Lower leg skin (tissue), 4 donors: ENCODE results near the gene OTULINL. TPM values are rescaled to one million over a fixed set of nuclear protein-coding genes. Genes with fewer than 3 reads are reported as not detected.
A peak's percentile ranks its signal among the peaks of the same experiment; 100 is the strongest.

Experiments
- DNase-seq, 2 donors: peaks; one replicate each; pipeline ENCODE4 v3.0.0-alpha.2; 2019; ENCODE audit warnings: low spot score in 2 of 2
- H3K4me3 ChIP-seq: fragments of 200-600 bp; sonication (generic); 2 replicates; pipeline ENCODE4 v1.5.1; 2017; ENCODE audit warnings: mild to moderate bottlenecking, low read depth; ENCODE audit not compliant: poor library complexity, severe bottlenecking
- CTCF ChIP-seq, 3 donors: fragments of 450-650 bp; IDR thresholded peaks; one replicate each; pipeline ENCODE4 v1.5.1; 2016; ENCODE audit warnings: antibody characterized with exemption in 3 of 3, mild to moderate bottlenecking in 3 of 3, moderate library complexity in 2 of 3
- POLR2A ChIP-seq, 2 donors: fragments of 450-650 bp; IDR thresholded peaks; one replicate each; pipeline ENCODE4 v1.6.1; 2016 to 2017; ENCODE audit warnings: antibody characterized with exemption in 2 of 2, mild to moderate bottlenecking in 1 of 2, moderate library complexity in 1 of 2
- WGBS, 2 donors: methylation state at CpG; one replicate each; pipeline ENCODE4 v1.1.5; 2018; 5-methylcytosine and 5-hydroxymethylcytosine counted together
- intact Hi-C: fragments of 100-400 bp; cut with DNase I; formaldehyde crosslinking; loops from one replicate; pipeline ENCODE4 v1.15.0; 2023; ENCODE audit warnings: low total_unique reads
- total RNA-seq, 4 donors: library from RNA; depleted of rRNA; stranded (reverse); fragments of >200 nt; gene quantifications; one replicate each; pipeline ENCODE4 v1.1.0, GENCODE V29; 2016

Gene OTULINL
- total RNA-seq, 4 donors from 2014 or later, result 1.6 to 10.9 (median 2.1) TPM

GRCh38 chr5:14582797-14583137 lies 1.2 kb downstream of the OTULINL start:
- TF ChIP-seq POLR2A (IDR thresholded peaks at IDR 0.05), result no peak
- no peak for TF ChIP-seq CTCF (IDR thresholded peaks at IDR 0.05)
- DNase-seq, result no peak
- no peak overlapping the region for H3K4me3 ChIP-seq
- 22 to 26% methylated on average over 9 of the region's 9 CpGs for WGBS, 2 donors
- intact Hi-C loops, result no loop called here

GRCh38 chr5:14584848-14585247 lies 3.3 kb downstream of the OTULINL start:
- intact Hi-C loops, result no loop called here
- no peak for DNase-seq
- H3K4me3 ChIP-seq, result no peak overlapping the region
- WGBS, 2 donors, result 77 to 80% methylated on average over 7 of the region's 7 CpGs
- no peak for TF ChIP-seq CTCF (IDR thresholded peaks at IDR 0.05)
- TF ChIP-seq POLR2A (IDR thresholded peaks at IDR 0.05), result no peak

GRCh38 chr5:14587150-14587549 lies 5.6 kb downstream of the OTULINL start:
- no peak for TF ChIP-seq POLR2A (IDR thresholded peaks at IDR 0.05)
- no peak for TF ChIP-seq CTCF (IDR thresholded peaks at IDR 0.05)
- H3K4me3 ChIP-seq, result no peak overlapping the region
- peak in 1 of 2 donors; percentile 61 for DNase-seq
- 86 to 91% methylated on average over 6 of the region's 6 CpGs for WGBS, 2 donors
- intact Hi-C loops, result no loop called here

- intact Hi-C loops, result no loop called here
- DNase-seq, result no peak
- H3K4me3 ChIP-seq, result no peak overlapping the region
- no peak for TF ChIP-seq CTCF (IDR thresholded peaks at IDR 0.05)
- no peak for TF ChIP-seq POLR2A (IDR thresholded peaks at IDR 0.05)
- 68 to 72% methylated on average over 2 of the region's 2 CpGs for WGBS, 2 donors
Measured at GRCh38 chr5:14588145-14588544, 6.6 kb downstream of the OTULINL start.

- DNase-seq, result no peak
- TF ChIP-seq POLR2A (IDR thresholded peaks at IDR 0.05) (no peak), CTCF (IDR thresholded peaks at IDR 0.05) (no peak)
- WGBS, 2 donors, result 85 to 91% methylated on average over 10 of the region's 10 CpGs
Measured at GRCh38 chr5:14588758-14589543, 7.4 kb downstream of the OTULINL start.

GRCh38 chr5:14590949-14591348 lies 9.4 kb downstream of the OTULINL start:
- intact Hi-C loops, result no loop called here
- whole genome bisulfite sequencing, 2 donors, result 68 to 94% methylated on average over 2 of the region's 2 CpGs
- H3K4me3 ChIP-seq, result no peak overlapping the region
- TF ChIP-seq CTCF (IDR thresholded peaks at IDR 0.05), result no peak
- DNase-seq, result no peak

More at GRCh38 chr5:14588758-14589543, 7.4 kb downstream of the OTULINL start:
- no peak overlapping the region for H3K4me3 ChIP-seq
- intact Hi-C loops, result no loop called here
